ENCODE data around the gene DPH3.

DNA sequence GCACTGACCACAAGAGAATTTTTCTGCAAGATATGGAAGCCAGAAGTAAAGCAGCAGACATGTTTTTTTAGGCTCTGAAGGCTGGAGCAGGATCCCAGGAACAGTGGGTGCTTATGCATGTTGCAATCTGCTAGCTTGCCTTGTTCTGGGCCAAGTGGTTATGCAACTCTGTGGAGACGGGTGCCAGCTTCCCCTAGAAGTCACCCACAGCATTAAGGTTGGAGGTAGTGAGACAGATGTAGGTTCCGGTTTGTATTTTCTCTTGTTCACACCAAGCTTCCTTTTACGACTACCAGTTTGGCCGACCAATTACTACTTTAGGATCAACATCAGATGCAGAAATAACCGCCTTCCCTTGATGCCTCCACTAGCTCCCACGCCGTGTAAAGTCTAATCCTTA is 11.1 kb downstream of the DPH3 start:
- TF ChIP-seq TARDBP (IDR thresholded peaks at IDR 0.05) (no peak), LEF1 (IDR thresholded peaks at IDR 0.05; ENCODE audit: borderline replicate concordance) (no peak), SP1 (IDR thresholded peaks at IDR 0.05) (no peak), FOXA1 (IDR thresholded peaks at IDR 0.05) (no peak), FOXK2 (IDR thresholded peaks at IDR 0.05) (no peak)
- TF ChIP-seq, protein P1, sequence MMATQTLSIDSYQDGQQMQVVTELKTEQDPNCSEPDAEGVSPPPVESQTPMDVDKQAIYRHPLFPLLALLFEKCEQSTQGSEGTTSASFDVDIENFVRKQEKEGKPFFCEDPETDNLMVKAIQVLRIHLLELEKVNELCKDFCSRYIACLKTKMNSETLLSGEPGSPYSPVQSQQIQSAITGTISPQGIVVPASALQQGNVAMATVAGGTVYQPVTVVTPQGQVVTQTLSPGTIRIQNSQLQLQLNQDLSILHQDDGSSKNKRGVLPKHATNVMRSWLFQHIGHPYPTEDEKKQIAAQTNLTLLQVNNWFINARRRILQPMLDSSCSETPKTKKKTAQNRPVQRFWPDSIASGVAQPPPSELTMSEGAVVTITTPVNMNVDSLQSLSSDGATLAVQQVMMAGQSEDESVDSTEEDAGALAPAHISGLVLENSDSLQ (IDR thresholded peaks at IDR 0.05) = no peak

Measured in HEK293T (cell line).